ENCODE results near the gene DAPK1.

The DAPK1 gene

DNA sequence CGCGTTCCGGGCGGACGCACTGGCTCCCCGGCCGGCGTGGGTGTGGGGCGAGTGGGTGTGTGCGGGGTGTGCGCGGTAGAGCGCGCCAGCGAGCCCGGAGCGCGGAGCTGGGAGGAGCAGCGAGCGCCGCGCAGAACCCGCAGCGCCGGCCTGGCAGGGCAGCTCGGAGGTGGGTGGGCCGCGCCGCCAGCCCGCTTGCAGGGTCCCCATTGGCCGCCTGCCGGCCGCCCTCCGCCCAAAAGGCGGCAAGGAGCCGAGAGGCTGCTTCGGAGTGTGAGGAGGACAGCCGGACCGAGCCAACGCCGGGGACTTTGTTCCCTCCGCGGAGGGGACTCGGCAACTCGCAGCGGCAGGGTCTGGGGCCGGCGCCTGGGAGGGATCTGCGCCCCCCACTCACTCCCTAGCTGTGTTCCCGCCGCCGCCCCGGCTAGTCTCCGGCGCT is at the start of gene DAPK1:
TSS of gene DAPK1 (plus strand) at position 264 of the 442 bp plus-strand sequence. CDS start 1,211 bp downstream, outside the sequence.
- DNase-seq = peak; percentile 70

DNA sequence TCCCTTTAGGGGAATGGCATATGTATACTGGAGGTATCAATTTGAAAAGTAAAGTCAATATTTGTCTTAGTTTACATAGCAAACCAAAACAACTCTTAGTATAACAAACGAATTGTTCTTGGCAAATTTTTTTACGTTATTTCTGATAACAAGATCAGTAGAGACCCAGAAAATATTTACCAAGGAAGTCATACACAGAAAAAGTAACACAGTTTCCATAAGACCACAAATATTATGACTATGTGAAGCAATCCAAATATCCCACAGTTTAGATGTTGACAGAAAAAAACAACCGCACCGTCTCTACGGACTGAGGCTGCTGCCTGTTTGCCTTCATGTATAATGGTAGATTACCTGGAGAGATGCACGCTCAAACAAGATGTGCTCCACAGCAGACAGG is 46.5 kb upstream of the DAPK1 start:
- DNase-seq = no peak

DNA sequence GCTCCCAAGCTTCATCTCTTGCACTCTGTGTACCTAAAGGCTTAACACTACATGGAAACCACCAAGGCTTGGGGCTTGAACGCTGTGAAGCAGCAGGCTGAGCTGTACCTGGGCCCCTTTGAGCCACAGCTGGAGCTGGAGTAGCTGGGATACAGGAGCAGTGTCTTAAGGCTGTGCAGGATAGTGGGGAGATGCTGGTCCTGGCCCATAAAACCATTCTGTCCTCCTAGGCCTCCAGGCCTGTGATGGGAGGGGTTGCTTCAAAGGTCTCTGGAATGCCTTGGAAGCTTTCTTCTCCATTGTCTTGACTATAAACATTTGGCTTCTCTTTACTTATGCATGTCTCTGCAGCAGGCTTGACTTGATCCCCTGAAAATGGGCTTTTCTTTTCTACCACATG is 42.3 kb upstream of the DAPK1 start:
- no peak for DNase-seq

DNA sequence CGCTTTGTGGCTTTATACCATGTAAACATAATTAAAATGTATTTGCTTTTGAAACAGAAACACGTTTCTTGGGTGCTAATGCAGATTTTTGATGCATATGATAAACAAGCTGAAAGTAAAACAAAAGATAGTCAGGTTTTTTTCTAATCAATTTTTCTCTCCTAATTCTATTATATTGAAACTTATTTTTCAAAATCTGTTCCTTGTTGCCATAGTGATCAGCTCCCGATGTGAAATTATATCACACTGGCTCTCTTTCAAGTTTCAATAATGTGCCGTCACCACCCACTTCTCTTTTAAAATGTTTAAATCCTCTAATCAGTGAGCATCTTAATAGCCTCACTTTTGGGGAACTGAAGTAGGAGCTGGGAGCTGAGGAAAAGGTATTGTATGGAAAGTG is 36.4 kb upstream of the DAPK1 start:
- no peak for DNase-seq

- no peak for DNase-seq
These were observed 33.3 kb upstream of the DAPK1 start for GRCh38 chr9:87464110-87464991.

- no peak for DNase-seq
These were observed 32.7 kb upstream of the DAPK1 start for GRCh38 chr9:87464992-87465378.

DNA sequence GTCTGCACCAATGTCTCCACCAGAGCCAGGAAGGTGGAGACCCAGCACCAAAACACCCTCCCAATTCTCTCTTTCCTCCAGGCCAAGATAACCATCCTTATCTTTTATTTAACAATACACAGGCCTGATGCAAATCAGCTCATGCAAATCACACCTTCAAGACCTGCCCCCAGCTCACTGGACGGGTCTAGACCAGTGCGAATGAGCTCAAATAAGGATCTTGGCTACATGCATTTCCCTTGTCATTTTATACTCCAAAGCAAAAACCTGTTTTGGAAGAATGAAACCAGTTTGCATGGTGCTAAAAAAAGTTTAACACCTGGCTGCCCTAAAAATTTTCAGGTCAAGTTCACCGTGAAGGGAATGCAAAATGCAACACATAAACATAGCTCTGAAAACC is 31.9 kb upstream of the DAPK1 start:
- DNase-seq = no peak

- no peak for DNase-seq
These were observed 30.5 kb upstream of the DAPK1 start for GRCh38 chr9:87467187-87467586.

DNA sequence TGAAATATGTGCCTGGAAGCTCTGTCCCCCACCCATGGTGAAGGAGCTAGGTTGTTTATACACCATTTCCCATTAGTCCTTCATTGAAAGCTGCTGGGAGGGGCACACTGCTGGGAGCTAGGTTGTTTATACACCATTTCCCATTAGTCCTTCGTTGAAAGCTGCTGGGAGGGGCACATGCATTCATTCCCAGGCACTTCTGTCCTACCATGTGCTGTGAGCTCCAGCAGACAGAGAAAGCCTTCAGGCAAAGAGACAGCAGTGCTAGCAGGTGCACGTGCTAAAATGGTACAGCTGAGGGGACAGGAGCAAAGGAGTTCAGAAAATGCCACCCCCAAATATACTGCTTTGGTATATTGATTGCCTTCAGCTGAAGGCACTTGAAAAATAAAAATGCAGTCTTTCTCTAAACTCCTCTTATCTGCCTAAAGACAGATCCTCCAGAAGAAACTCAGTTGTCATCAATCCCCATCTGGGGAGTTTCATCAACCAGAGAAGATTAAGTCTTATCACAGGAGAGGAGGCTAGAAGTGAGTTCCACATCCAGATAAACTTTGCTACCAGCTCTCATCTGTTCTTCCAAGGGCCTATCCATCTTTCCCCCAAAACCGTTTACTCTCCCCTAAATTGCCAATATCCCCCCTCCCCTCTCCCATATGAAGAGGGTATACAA is 27.7 kb upstream of the DAPK1 start:
- no peak for DNase-seq

DNA sequence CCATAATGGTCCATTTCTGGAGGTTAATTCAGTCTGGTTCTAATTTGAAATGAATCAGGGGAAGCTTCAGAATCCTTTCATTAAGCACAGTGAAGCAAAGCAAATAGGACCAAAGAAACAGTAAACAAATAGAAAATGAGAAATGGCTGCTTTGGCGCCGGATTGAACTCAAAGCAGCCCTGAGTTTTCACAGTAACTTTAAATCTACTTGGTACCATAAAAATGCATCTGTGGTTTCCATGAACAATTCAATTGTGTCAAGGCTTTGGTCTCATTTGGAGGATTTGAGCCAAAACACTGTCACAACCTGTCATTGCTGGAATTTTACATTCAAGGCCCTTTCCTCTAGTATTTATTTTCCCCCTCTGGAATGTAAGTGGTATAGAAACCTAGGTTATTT is 25.9 kb upstream of the DAPK1 start:
- no peak for DNase-seq

- DNase-seq = no peak
These were observed 22.2 kb upstream of the DAPK1 start for GRCh38 chr9:87475463-87475862.

DNA sequence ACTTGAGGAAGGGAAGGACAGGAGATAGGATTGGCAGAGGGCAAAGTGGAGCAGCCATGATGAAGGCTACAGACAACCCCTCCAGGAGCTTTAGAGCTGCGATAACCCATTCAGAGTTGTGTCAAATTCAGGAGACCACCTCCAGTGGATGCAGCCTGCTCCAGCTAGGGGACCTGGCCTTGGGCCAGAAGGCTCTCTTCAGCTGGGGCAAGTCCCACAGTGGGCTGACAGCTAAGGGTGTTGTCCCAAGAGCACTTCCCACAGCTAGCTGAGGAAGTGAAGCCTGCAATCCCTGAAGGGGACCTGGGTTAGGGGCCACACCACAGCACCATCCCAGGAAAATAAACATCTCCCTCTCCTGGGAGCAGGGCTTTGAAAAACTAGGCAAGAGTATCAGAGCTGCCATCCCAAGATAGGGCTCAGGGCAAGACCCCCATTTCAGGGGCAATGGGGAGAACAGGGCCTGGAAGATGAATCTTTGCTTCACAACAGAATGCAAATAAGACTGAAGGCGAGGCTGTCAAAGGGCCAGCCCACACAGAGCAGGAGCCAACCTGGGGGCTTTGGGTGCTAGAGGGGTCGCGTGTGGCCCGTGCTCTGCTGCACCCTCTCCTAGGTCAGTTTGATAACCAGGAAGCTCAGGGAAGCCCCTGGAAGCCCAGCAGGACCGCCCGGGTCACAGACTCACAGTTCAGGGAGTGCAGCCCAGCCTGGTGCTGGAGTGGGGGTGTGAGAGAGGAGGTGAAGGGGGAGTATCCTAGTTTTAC is 19.3 kb upstream of the DAPK1 start:
- no peak for DNase-seq

DNA sequence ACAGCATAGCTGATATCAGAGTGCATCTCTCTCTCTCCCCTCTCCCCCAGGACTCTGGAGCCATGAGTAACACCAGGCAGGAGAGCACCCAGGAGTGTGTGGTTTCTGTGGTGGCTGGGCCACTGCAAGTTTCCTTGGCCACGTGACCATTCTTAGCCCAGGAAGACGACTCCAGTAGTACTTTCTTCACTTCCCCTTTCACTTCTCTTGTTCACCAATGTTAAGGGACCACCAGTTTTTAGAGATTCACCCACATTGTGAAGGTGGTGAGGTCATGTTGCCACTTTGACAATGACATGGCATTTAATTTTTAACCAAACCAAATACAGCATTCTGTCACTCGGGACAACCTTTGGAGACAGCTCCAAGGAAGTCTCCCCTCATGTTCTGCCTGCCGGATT is 17.9 kb upstream of the DAPK1 start:
- DNase-seq = no peak

GRCh38 chr9:87481890-87482855 is 15.5 kb upstream of the DAPK1 start:
- no peak for DNase-seq

DNA sequence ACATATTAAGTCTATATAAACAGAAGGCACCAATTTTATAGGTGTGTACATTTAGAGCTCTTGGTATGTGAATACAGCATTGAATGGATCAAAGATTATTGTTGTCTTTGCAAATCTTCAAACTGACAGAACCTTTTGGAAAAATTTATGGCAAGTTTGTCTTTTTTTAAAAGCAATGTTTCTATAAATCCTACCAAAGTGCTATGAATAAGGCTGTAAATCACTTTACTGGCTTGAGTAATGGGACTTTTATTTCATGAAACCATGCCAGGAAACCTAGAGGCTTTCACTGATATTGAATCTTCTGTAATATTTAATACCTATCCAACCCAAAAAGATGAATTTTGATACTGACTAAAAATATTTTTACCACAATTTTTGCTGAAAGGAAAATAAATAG is 7.4 kb upstream of the DAPK1 start:
- DNase-seq = no peak

DNA sequence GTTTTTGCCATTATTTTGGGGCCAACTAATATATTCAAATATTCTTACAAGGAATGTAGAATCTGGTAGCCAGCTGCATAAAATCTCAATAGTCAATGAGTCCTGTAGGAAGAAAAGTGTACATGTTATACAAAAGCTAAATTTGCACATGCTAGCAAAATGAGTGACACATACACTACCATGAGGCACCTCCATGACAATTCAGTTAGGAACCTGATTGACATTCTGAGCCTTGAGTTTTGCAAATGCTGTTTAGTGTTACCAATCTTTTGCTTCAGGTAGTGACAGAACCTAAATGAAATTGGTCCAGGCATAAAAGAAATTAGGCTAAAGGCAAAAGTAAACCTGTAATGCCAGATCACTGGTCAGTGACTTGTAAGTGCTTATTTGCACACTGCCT is 6.8 kb upstream of the DAPK1 start:
- no peak for DNase-seq

- DNase-seq = no peak
These were observed 6.1 kb upstream of the DAPK1 start for GRCh38 chr9:87491523-87491922.

GRCh38 chr9:87492642-87493041 is 5.0 kb upstream of the DAPK1 start:
- no peak for DNase-seq

- DNase-seq = no peak
These were observed 2.6 kb upstream of the DAPK1 start for GRCh38 chr9:87494970-87495471.

GRCh38 chr9:87497080-87497603 is 525 bp upstream of the DAPK1 start:
- no peak for DNase-seq

DNA sequence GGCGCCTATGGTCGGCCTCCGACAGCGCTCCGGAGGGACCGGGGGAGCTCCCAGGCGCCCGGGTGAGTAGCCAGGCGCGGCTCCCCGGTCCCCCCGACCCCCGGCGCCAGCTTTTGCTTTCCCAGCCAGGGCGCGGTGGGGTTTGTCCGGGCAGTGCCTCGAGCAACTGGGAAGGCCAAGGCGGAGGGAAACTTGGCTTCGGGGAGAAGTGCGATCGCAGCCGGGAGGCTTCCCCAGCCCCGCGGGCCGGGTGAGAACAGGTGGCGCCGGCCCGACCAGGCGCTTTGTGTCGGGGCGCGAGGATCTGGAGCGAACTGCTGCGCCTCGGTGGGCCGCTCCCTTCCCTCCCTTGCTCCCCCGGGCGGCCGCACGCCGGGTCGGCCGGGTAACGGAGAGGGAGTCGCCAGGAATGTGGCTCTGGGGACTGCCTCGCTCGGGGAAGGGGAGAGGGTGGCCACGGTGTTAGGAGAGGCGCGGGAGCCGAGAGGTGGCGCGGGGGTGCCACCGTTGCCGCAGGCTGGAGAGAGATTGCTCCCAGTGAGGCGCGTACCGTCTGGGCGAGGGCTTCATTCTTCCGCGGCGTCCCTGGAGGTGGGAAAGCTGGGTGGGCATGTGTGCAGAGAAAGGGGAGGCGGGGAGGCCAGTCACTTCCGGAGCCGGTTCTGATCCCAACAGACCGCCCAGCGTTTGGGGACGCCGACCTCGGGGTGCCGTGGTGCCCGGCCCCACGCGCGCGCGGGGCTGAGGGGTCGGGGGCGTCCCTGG is 561 bp downstream of the DAPK1 start:
- DNase-seq = peak; percentile 60

Data from NCI-H1092 treated with DMSO at 0.1 percent for 48 hours (cell line).